H9 (cell line): ENCODE measurements around the gene NTMT2. TPM values are rescaled to one million over a fixed set of nuclear protein-coding genes. Genes with fewer than 3 reads are reported as not detected.

Experiments
- DNase-seq: peaks from one replicate; pipeline ENCODE4 v3.0.0-alpha.2; 2017
- H2AFZ ChIP-seq: one replicate; pipeline ENCODE4 v1.6.1; 2013; ENCODE audit warnings: mild to moderate bottlenecking, low read length, control low read depth, moderate library complexity
- H2AK5ac ChIP-seq: 2 replicates; pipeline ENCODE4 v1.6.1; 2013; ENCODE audit warnings: low read length, control low read depth, mixed read lengths; ENCODE audit not compliant: insufficient read length
- H2BK120ac ChIP-seq: one replicate; pipeline ENCODE4 v1.6.1; 2013; ENCODE audit warnings: low read depth, mild to moderate bottlenecking, low read length, control low read depth, inconsistent platforms; ENCODE audit not compliant: poor library complexity, severe bottlenecking
- H2BK12ac ChIP-seq: 2 replicates; pipeline ENCODE4 v1.6.1; 2013; ENCODE audit warnings: low read length, control low read depth, mixed read lengths, low read depth; ENCODE audit not compliant: insufficient read length
- H2BK15ac ChIP-seq: 2 replicates; pipeline ENCODE4 v1.6.1; 2013; ENCODE audit warnings: low read depth, low read length, control low read depth
- H2BK20ac ChIP-seq: one replicate; pipeline ENCODE4 v1.6.1; 2013; ENCODE audit warnings: low read depth, mild to moderate bottlenecking, low read length, control low read depth, inconsistent platforms; ENCODE audit not compliant: poor library complexity, severe bottlenecking
- H2BK5ac ChIP-seq: 2 replicates; pipeline ENCODE4 v1.6.1; 2013; ENCODE audit warnings: low read length, control low read depth, mixed read lengths; ENCODE audit not compliant: insufficient read length
- H3K14ac ChIP-seq: 2 replicates; pipeline ENCODE4 v1.6.1; 2013; ENCODE audit warnings: low read length, control low read depth; ENCODE audit not compliant: insufficient read depth
- H3K18ac ChIP-seq: 2 replicates; pipeline ENCODE4 v1.6.1; 2013; ENCODE audit warnings: low read depth, mild to moderate bottlenecking, mixed read lengths, low read length, control low read depth; ENCODE audit not compliant: insufficient read length
- H3K23ac ChIP-seq: 2 replicates; pipeline ENCODE4 v1.6.1; 2013; ENCODE audit warnings: low read length, control low read depth, mixed read lengths, low read depth; ENCODE audit not compliant: insufficient read length
- H3K23me2 ChIP-seq: 2 replicates; pipeline ENCODE4 v1.6.1; 2013; ENCODE audit warnings: low read depth, mild to moderate bottlenecking, mixed read lengths, low read length, control low read depth; ENCODE audit not compliant: insufficient read length, poor library complexity, severe bottlenecking
- H3K27ac ChIP-seq: 2 replicates; pipeline ENCODE4 v1.5.1; 2013; ENCODE audit warnings: low read length, control low read depth, mixed read lengths, low read depth; ENCODE audit not compliant: insufficient read length
- H3K27me3 ChIP-seq: 2 replicates; pipeline ENCODE4 v1.6.1; 2013; ENCODE audit warnings: low read length, control low read depth, inconsistent platforms; ENCODE audit not compliant: insufficient read depth
- H3K4ac ChIP-seq: 2 replicates; pipeline ENCODE4 v1.6.1; 2013; ENCODE audit warnings: low read depth, mild to moderate bottlenecking, control low read depth, inconsistent platforms, low read length, moderate library complexity
- H3K4me1 ChIP-seq: 2 replicates; pipeline ENCODE4 v1.6.1; 2013; ENCODE audit warnings: low read length, control low read depth, inconsistent platforms; ENCODE audit not compliant: insufficient read depth
- H3K4me2 ChIP-seq: 2 replicates; pipeline ENCODE4 v1.6.1; 2013; ENCODE audit warnings: low read length, control low read depth, mixed read lengths; ENCODE audit not compliant: insufficient read length, insufficient read depth
- H3K56ac ChIP-seq: 2 replicates; pipeline ENCODE4 v1.6.1; 2013; ENCODE audit warnings: low read depth, mild to moderate bottlenecking, mixed read lengths, low read length, control low read depth; ENCODE audit not compliant: insufficient read length
- H3K79me1 ChIP-seq: 2 replicates; pipeline ENCODE4 v1.6.1; 2013; ENCODE audit warnings: low read depth, mild to moderate bottlenecking, moderate library complexity, low read length, control low read depth, inconsistent platforms; ENCODE audit not compliant: insufficient read depth, poor library complexity, severe bottlenecking
- H3K79me2 ChIP-seq: 2 replicates; pipeline ENCODE4 v1.6.1; 2013; ENCODE audit warnings: low read length, control low read depth, inconsistent platforms; ENCODE audit not compliant: insufficient read depth
- H3K9ac ChIP-seq: 2 replicates; pipeline ENCODE4 v1.6.1; 2013; ENCODE audit warnings: low read length, control low read depth, mixed read lengths; ENCODE audit not compliant: insufficient read length; ENCODE audit errors: extremely low read depth
- H3K9me3 ChIP-seq: one replicate; pipeline ENCODE4 v1.6.1; 2013; ENCODE audit warnings: low read depth, low read length, inconsistent platforms; ENCODE audit not compliant: control insufficient read depth
- H3T11ph ChIP-seq: one replicate; pipeline ENCODE4 v1.6.1; 2013; ENCODE audit warnings: mild to moderate bottlenecking, low read length, control low read depth, inconsistent platforms
- H4K20me1 ChIP-seq: one replicate; pipeline ENCODE4 v1.6.1; 2013; ENCODE audit not compliant: control insufficient read depth, insufficient read length, insufficient read depth
- H4K5ac ChIP-seq: 2 replicates; pipeline ENCODE4 v1.6.1; 2013; ENCODE audit warnings: low read depth, mild to moderate bottlenecking, mixed read lengths, low read length, control low read depth; ENCODE audit not compliant: insufficient read length
- H4K8ac ChIP-seq: replicated peaks from 2 replicates; pipeline ENCODE4 v1.6.1; 2013; ENCODE audit warnings: low read length, control low read depth, mixed read lengths, low read depth; ENCODE audit not compliant: insufficient read length
- H4K91ac ChIP-seq: 2 replicates; pipeline ENCODE4 v1.6.1; 2013; ENCODE audit warnings: low read depth, mild to moderate bottlenecking, moderate library complexity, mixed read lengths, low read length, control low read depth; ENCODE audit not compliant: insufficient read length
- H3K27ac Mint-ChIP-seq, 3 experiments: 2 replicates in 2 of 3; 3 replicates in 1 of 3; pipeline ENCODE4 v1.8.0; 2020 to 2021; ENCODE audit warnings: mixed read lengths in 3 of 3, mild to moderate bottlenecking in 1 of 3, moderate library complexity in 1 of 3
- H3K27me3 Mint-ChIP-seq: 2 replicates; pipeline ENCODE4 v1.8.0; 2021; ENCODE audit warnings: low read depth, mild to moderate bottlenecking, moderate library complexity, mixed read lengths
- H3K36me3 Mint-ChIP-seq, 3 experiments: 2 replicates in 2 of 3; 3 replicates in 1 of 3; pipeline ENCODE4 v1.8.0; 2020 to 2021; ENCODE audit warnings: low read depth in 3 of 3, mixed read lengths in 3 of 3; ENCODE audit not compliant: insufficient read depth in 1 of 3
- H3K4me1 Mint-ChIP-seq, 2 experiments: 2 replicates each; pipeline ENCODE4 v1.8.0; 2020; ENCODE audit warnings: mixed read lengths in 2 of 2
- H3K4me3 Mint-ChIP-seq, 2 experiments: 2 replicates in 1 of 2; 3 replicates in 1 of 2; pipeline ENCODE4 v1.8.0; 2020 to 2021; ENCODE audit warnings: mild to moderate bottlenecking in 2 of 2, mixed read lengths in 2 of 2, moderate library complexity in 1 of 2
- H3K9me3 Mint-ChIP-seq, 2 experiments: 2 replicates in 1 of 2; 3 replicates in 1 of 2; pipeline ENCODE4 v1.8.0; 2020; ENCODE audit warnings: mild to moderate bottlenecking in 2 of 2, mixed read lengths in 2 of 2, moderate library complexity in 1 of 2
- total RNA-seq: library from RNA; stranded (reverse); gene quantifications from 2 replicates; pipeline ENCODE4 v1.2.1, GENCODE V29; 2021
- TF ChIP-seq, protein P1 (sequence below): fragments of 200-600 bp; sonication (generic); conservative IDR thresholded peaks from 3 replicates; pipeline ENCODE4 v1.8.0; 2021; ENCODE audit warnings: antibody characterized with exemption, mild to moderate bottlenecking

NTMT2 gene
- total RNA-seq, 1 experiment from 2014 or later, result 0.28 TPM

DNA sequence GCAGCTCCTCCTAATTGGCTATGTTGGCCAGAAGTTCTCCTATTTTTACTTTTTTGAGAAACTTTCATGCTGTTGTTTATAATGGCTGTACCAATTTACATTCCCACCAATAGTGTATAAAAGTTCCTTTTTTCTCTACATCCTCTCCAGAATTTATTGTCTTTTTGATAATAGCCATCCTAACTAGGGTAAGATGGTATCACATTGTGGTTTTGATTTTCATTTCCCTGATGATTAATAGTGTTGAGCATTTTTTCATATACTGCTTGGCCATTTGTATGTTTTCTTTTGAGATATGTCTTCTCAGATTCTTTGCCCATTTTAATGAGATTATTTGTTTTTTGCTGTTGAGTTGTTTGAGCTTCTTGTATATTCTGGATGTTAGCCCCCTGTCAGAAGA, 46.8 kb downstream of the NTMT2 start:
- H2BK12ac ChIP-seq, result no peak overlapping the region
- no peak overlapping the region for H2BK5ac ChIP-seq
- H2BK120ac ChIP-seq, result no peak overlapping the region
- H2BK20ac ChIP-seq, result no peak overlapping the region
- no peak overlapping the region for H3K56ac ChIP-seq
- no peak overlapping the region for H2AFZ ChIP-seq
- H4K20me1 ChIP-seq, result no peaks in the 10 kb centered on the region
- peaks cover 0 to 7% (median 4%) of the 10 kb centered on the region in 3 experiments; a peak in 3 of 7 replicates for H3K36me3 Mint-ChIP-seq
- H3K27me3 ChIP-seq, result no peaks in the 10 kb centered on the region
- no peak overlapping the region for H3K4ac ChIP-seq
- TF ChIP-seq, protein P1, sequence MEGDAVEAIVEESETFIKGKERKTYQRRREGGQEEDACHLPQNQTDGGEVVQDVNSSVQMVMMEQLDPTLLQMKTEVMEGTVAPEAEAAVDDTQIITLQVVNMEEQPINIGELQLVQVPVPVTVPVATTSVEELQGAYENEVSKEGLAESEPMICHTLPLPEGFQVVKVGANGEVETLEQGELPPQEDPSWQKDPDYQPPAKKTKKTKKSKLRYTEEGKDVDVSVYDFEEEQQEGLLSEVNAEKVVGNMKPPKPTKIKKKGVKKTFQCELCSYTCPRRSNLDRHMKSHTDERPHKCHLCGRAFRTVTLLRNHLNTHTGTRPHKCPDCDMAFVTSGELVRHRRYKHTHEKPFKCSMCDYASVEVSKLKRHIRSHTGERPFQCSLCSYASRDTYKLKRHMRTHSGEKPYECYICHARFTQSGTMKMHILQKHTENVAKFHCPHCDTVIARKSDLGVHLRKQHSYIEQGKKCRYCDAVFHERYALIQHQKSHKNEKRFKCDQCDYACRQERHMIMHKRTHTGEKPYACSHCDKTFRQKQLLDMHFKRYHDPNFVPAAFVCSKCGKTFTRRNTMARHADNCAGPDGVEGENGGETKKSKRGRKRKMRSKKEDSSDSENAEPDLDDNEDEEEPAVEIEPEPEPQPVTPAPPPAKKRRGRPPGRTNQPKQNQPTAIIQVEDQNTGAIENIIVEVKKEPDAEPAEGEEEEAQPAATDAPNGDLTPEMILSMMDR, result no peak
- no peak overlapping the region for H2AK5ac ChIP-seq
- no peak overlapping the region for H3K27ac Mint-ChIP-seq
- H3K23me2 ChIP-seq, result no peaks in the 10 kb centered on the region
- H3K4me2 ChIP-seq, result no peak overlapping the region
- H4K5ac ChIP-seq, result no peak overlapping the region
- DNase-seq, result no peak
- no peak overlapping the region for H3K9ac ChIP-seq
- H3K18ac ChIP-seq, result no peak overlapping the region
- H3K4me1 Mint-ChIP-seq, result no peaks in the 10 kb centered on the region
- no peaks in the 10 kb centered on the region for H3K4me1 ChIP-seq
- no peak overlapping the region for H2BK15ac ChIP-seq
- no peak overlapping the region for H3K23ac ChIP-seq
- H3K14ac ChIP-seq, result no peak overlapping the region
- no peaks in the 10 kb centered on the region for H3K79me1 ChIP-seq
- no peaks in the 10 kb centered on the region for H3K9me3 ChIP-seq
- H3K27ac ChIP-seq, result no peak overlapping the region
- peaks cover 9 to 16% of the 10 kb centered on the region in 2 experiments for H3K9me3 Mint-ChIP-seq
- H3T11ph ChIP-seq, result no peak overlapping the region
- no peak overlapping the region for H4K91ac ChIP-seq
- no peak overlapping the region for H3K4me3 Mint-ChIP-seq
- no peak overlapping the region for H4K8ac ChIP-seq
- H3K79me2 ChIP-seq, result no peaks in the 10 kb centered on the region
- no peaks in the 10 kb centered on the region; the same call in 1 of the 2 replicates for H3K27me3 Mint-ChIP-seq
